Smooth muscle cell (in vitro differentiated cells): ENCODE results near the gene MBD6. TPM values are rescaled to one million over a fixed set of nuclear protein-coding genes. Genes with fewer than 3 reads are reported as not detected.
"Not testable (repeated sequence)": the region's sequence is repeated elsewhere in the genome, so short reads cannot be mapped to it uniquely, and the experiment has no call there.

Experiments used
- DNase-seq: peaks from one replicate; lab custom pipeline; 2025; ENCODE audit not compliant: unreplicated experiment; lab: John Stamatoyannopoulos, UW
- H2AFZ ChIP-seq: fragments of 200-600 bp; sonication (generic); 2 replicates; pipeline ENCODE4 v1.6.0; 2016; ENCODE audit warnings: antibody characterized with exemption, low read depth, mild to moderate bottlenecking
- H3F3A ChIP-seq: fragments of 200-600 bp; sonication (generic); 2 replicates; pipeline ENCODE4 v1.6.0; 2017; ENCODE audit warnings: antibody characterized with exemption, low read depth
- H3K27ac ChIP-seq: fragments of 200-600 bp; sonication (generic); 2 replicates; pipeline ENCODE4 v1.5.1; 2016; ENCODE audit warnings: low read depth, mild to moderate bottlenecking
- H3K27me3 ChIP-seq: fragments of 200-600 bp; sonication (generic); 2 replicates; pipeline ENCODE4 v1.6.1; 2016; ENCODE audit warnings: low read depth, mild to moderate bottlenecking
- H3K36me3 ChIP-seq: fragments of 200-600 bp; sonication (generic); 2 replicates; pipeline ENCODE4 v1.5.1; 2016; ENCODE audit warnings: low read depth
- H3K4me1 ChIP-seq: fragments of 200-600 bp; sonication (generic); 2 replicates; pipeline ENCODE4 v1.5.1; 2016; ENCODE audit warnings: low read depth
- H3K4me2 ChIP-seq: fragments of 200-600 bp; sonication (generic); 2 replicates; pipeline ENCODE4 v1.6.0; 2016; ENCODE audit warnings: mild to moderate bottlenecking
- H3K4me3 ChIP-seq: fragments of 200-600 bp; sonication (generic); 2 replicates; pipeline ENCODE4 v1.5.1; 2016; ENCODE audit warnings: mild to moderate bottlenecking
- H3K79me2 ChIP-seq: fragments of 200-600 bp; sonication (generic); 2 replicates; pipeline ENCODE4 v1.6.0; 2016; ENCODE audit warnings: low read depth, mild to moderate bottlenecking
- H3K9ac ChIP-seq: fragments of 200-600 bp; sonication (generic); 2 replicates; pipeline ENCODE4 v1.6.0; 2016; ENCODE audit warnings: low read depth
- H3K9me3 ChIP-seq: fragments of 200-600 bp; sonication (generic); replicated peaks from 2 replicates; pipeline ENCODE4 v1.5.1; 2016; ENCODE audit warnings: low read depth
- H4K20me1 ChIP-seq: fragments of 200-600 bp; sonication (generic); 2 replicates; pipeline ENCODE4 v1.6.0; 2016; ENCODE audit warnings: low read depth
- CTCF ChIP-seq: fragments of 200-600 bp; sonication (generic); IDR thresholded peaks from 2 replicates; pipeline ENCODE4 v1.5.1; 2017; ENCODE audit warnings: borderline replicate concordance, mild to moderate bottlenecking, antibody characterized with exemption; ENCODE audit not compliant: insufficient read depth, poor library complexity, severe bottlenecking
- WGBS: methylation state at CpG from one replicate; pipeline ENCODE4 v1.1.7; 2016; ENCODE audit warnings: low lambda C conversion rate; 5-methylcytosine and 5-hydroxymethylcytosine counted together
- polyA plus RNA-seq: library from polyadenylated mRNA; unstranded; fragments of >200 nt; fragmentation: Nextera tagmentation; extraction: Ambion mirVana; gene quantifications from 2 replicates; pipeline ENCODE4 v1.2.1, GENCODE V29; 2016
- total RNA-seq: library from RNA; depleted of rRNA; stranded (reverse); fragments of >200 nt; gene quantifications from 2 replicates; pipeline ENCODE4 v1.2.3, GENCODE V29; 2014

The MBD6 gene
- total and polyA plus RNA-seq, 2 experiments from 2014 or later: 3.7 to 11.7 TPM

- Histone ChIP-seq H3F3A (no peaks in the 10 kb centered on the region), H3K27ac (no peak overlapping the region), H3K36me3 (no peaks in the 10 kb centered on the region), H3K4me2 (no peak overlapping the region), H3K4me1 (peaks cover 6% of the 10 kb centered on the region), H3K9me3 (no peaks in the 10 kb centered on the region), H2AFZ (no peak overlapping the region), H3K27me3 (no peaks in the 10 kb centered on the region), H3K9ac (no peak overlapping the region), H3K79me2 (no peaks in the 10 kb centered on the region), H3K4me3 (no peak overlapping the region), H4K20me1 (peaks cover 27% of the 10 kb centered on the region)
- WGBS: 97% methylated on average over 7 of the region's 7 CpGs
- DNase-seq: no peak
- no peak for TF ChIP-seq CTCF
Measured at GRCh38 chr12:57564178-57564740, 41.6 kb downstream of the MBD6 start.

- H3K36me3 ChIP-seq: no peaks in the 10 kb centered on the region
- H2AFZ ChIP-seq: no peak overlapping the region
- no peak overlapping the region for H3K9ac ChIP-seq
- no peaks in the 10 kb centered on the region for H3K27me3 ChIP-seq
- no peak overlapping the region for H3K27ac ChIP-seq
- no peak overlapping the region for H3K4me3 ChIP-seq
- no peaks in the 10 kb centered on the region for H3K4me1 ChIP-seq
- H4K20me1 ChIP-seq: no peaks in the 10 kb centered on the region
- WGBS: 92% methylated on average over 6 of the region's 6 CpGs
- H3K79me2 ChIP-seq: no peaks in the 10 kb centered on the region
- no peak overlapping the region for H3K4me2 ChIP-seq
- DNase-seq: no peak
- TF ChIP-seq CTCF: no peak
- H3F3A ChIP-seq: no peaks in the 10 kb centered on the region
- no peaks in the 10 kb centered on the region for H3K9me3 ChIP-seq
Measured at GRCh38 chr12:57568838-57569237, 46.2 kb downstream of the MBD6 start.

GRCh38 chr12:57569858-57570257 is 47.2 kb downstream of the MBD6 start:
- Histone ChIP-seq H3K36me3 (no peaks in the 10 kb centered on the region), H3K27me3 (no peaks in the 10 kb centered on the region), H3K9me3 (no peaks in the 10 kb centered on the region), H2AFZ (no peak overlapping the region), H3K4me2 (no peak overlapping the region), H3K4me3 (no peak overlapping the region), H3K4me1 (no peaks in the 10 kb centered on the region), H3K9ac (no peak overlapping the region), H3K79me2 (no peaks in the 10 kb centered on the region), H3F3A (no peaks in the 10 kb centered on the region), H3K27ac (no peak overlapping the region), H4K20me1 (no peaks in the 10 kb centered on the region)
- TF ChIP-seq CTCF: no peak
- 93% methylated on average over 18 of the region's 18 CpGs for WGBS
- no peak for DNase-seq

DNA sequence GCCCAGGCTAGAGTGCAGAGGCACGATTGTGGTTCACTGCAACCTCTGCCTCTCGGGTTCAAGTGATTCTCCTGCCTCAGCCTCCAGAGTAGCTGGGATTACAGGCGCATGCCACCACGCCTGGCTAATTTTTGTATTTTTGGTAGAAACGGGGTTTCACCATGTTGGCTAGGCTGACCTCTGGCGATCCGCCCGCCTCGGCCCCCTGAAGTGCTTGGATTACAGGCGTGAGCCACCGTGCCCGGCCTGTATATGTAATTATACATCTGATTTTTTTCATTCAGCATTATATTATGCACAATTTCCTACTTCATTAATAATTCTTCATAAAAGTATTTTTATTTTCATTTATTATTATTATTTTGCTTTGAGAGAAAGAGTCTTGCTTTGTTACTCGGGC is 47.8 kb downstream of the MBD6 start:
- WGBS: 97% methylated on average over 13 of the region's 13 CpGs

More for the DNA sequence above, 47.8 kb downstream of the MBD6 start:
- not testable (repeated sequence) for H3F3A ChIP-seq, H3K27me3 ChIP-seq, H3K9me3 ChIP-seq, H2AFZ ChIP-seq, H3K4me2 ChIP-seq, H3K27ac ChIP-seq, H3K4me3 ChIP-seq, H4K20me1 ChIP-seq, H3K9ac ChIP-seq, H3K36me3 ChIP-seq, H3K79me2 ChIP-seq, DNase-seq, H3K4me1 ChIP-seq
